Measurements from ENCODE around the gene RAB12.
"Not testable (repeated sequence)": the region's sequence is repeated elsewhere in the genome, so short reads cannot be mapped to it uniquely, and the experiment has no call there.

RAB12 gene

GRCh38 chr18:8608795-8609658, at the start of gene RAB12:
Gene RAB12 (plus strand): TSS chr18:8609437. CDS start chr18:8609440, 3 bp downstream.
- no peak for FAIRE-seq

GRCh38 chr18:8559612-8560186, 49.5 kb upstream of the RAB12 start:
- no peak for FAIRE-seq

GRCh38 chr18:8561123-8561910, 47.9 kb upstream of the RAB12 start:
- no peak for FAIRE-seq

- FAIRE-seq, result no peak
These were observed 47.2 kb upstream of the RAB12 start for GRCh38 chr18:8562070-8562469.

- no peak for FAIRE-seq
These were observed 46.3 kb upstream of the RAB12 start for GRCh38 chr18:8562919-8563318.

- no peak for FAIRE-seq
These were observed 37.8 kb upstream of the RAB12 start for GRCh38 chr18:8571399-8571798.

- FAIRE-seq, result not testable (repeated sequence)
These were observed 35.5 kb upstream of the RAB12 start for GRCh38 chr18:8573766-8574165.

GRCh38 chr18:8584798-8585197, 24.4 kb upstream of the RAB12 start:
- no peak for FAIRE-seq

GRCh38 chr18:8586941-8587340, 22.3 kb upstream of the RAB12 start:
- FAIRE-seq, result no peak

- no peak for FAIRE-seq
These were observed 13.8 kb upstream of the RAB12 start for GRCh38 chr18:8595445-8595844.

- no peak for FAIRE-seq
These were observed 7.8 kb upstream of the RAB12 start for GRCh38 chr18:8601277-8602032.

GRCh38 chr18:8602040-8602439, 7.2 kb upstream of the RAB12 start:
- FAIRE-seq, result no peak

- FAIRE-seq, result no peak
These were observed 6.7 kb upstream of the RAB12 start for GRCh38 chr18:8602557-8602956.

- FAIRE-seq, result no peak
These were observed 5.3 kb upstream of the RAB12 start for GRCh38 chr18:8603663-8604520.

GRCh38 chr18:8605974-8606373, 3.3 kb upstream of the RAB12 start:
- no peak for FAIRE-seq

- no peak for FAIRE-seq
These were observed 1.2 kb upstream of the RAB12 start for GRCh38 chr18:8607776-8608742.

GRCh38 chr18:8609659-8610458, 622 bp downstream of the RAB12 start:
- no peak for FAIRE-seq

GRCh38 chr18:8610459-8610851, 1.2 kb downstream of the RAB12 start:
- FAIRE-seq, result no peak

- no peak for FAIRE-seq
These were observed 2.8 kb downstream of the RAB12 start for GRCh38 chr18:8611916-8612576.
